Sigmoid colon (tissue), 7 donors: ENCODE data around the gene SIGMAR1. TPM values are rescaled to one million over a fixed set of nuclear protein-coding genes. Genes with fewer than 3 reads are reported as not detected.

Experiments used
- DNase-seq: peaks from one replicate; pipeline ENCODE4 v3.0.0-alpha.2; 2019
- H3K27ac ChIP-seq, 4 donors: fragments of 200-600 bp; sonication (generic); one replicate each; pipeline ENCODE4 v1.5.1; 2016 to 2019; ENCODE audit warnings: mild to moderate bottlenecking in 1 of 4
- H3K27me3 ChIP-seq, 3 donors: fragments of 200-600 bp; sonication (generic); one replicate each; pipeline ENCODE4 v1.5.1; 2019; ENCODE audit warnings: mild to moderate bottlenecking in 1 of 3
- H3K36me3 ChIP-seq, 4 donors: fragments of 200-600 bp; sonication (generic); one replicate each; pipeline ENCODE4 v1.5.1; 2016 to 2019
- H3K4me1 ChIP-seq, 4 donors: fragments of 200-600 bp; sonication (generic); one replicate each; pipeline ENCODE4 v1.5.1; 2017 to 2019
- H3K4me3 ChIP-seq, 4 donors: fragments of 200-600 bp; sonication (generic); one replicate each; pipeline ENCODE4 v1.5.1; 2017 to 2019; ENCODE audit warnings: mild to moderate bottlenecking in 2 of 4, moderate library complexity in 1 of 4
- H3K9me3 ChIP-seq, 4 donors: fragments of 200-600 bp in 3 of 4; sonication (generic) in 3 of 4; one replicate each; pipeline versions ENCODE4 v1.5.1 to v1.6.1; 2013 to 2019
- EP300 ChIP-seq, 4 donors: sonication (generic); formaldehyde crosslinking; IDR thresholded peaks; one replicate each; pipeline ENCODE4 v1.6.1; 2017; ENCODE audit warnings: antibody characterized with exemption in 4 of 4
- POLR2A ChIP-seq, 2 donors: fragments of 450-650 bp; IDR thresholded peaks; one replicate each; pipeline ENCODE4 v1.6.1; 2016; ENCODE audit warnings: antibody characterized with exemption in 2 of 2, mild to moderate bottlenecking in 2 of 2, moderate library complexity in 2 of 2
- POLR2AphosphoS5 ChIP-seq, 4 donors: sonication (generic); formaldehyde crosslinking; IDR thresholded peaks; one replicate each; pipeline ENCODE4 v1.6.1; 2017; ENCODE audit warnings: antibody characterized with exemption in 4 of 4
- WGBS, 2 donors: extraction: QIAGEN DNeasy Blood & Tissue Kit; methylation state at CpG; one replicate each; pipeline ENCODE4 v1.1.7; 2013; 5-methylcytosine and 5-hydroxymethylcytosine counted together
- intact Hi-C: fragments of 100-400 bp; cut with DNase I; formaldehyde crosslinking; loops from one replicate; pipeline ENCODE4 v1.15.1; 2023
- polyA plus RNA-seq, 3 donors: library from polyadenylated mRNA; stranded (reverse); fragments of 200-250 nt; gene quantifications; one replicate each; pipeline ENCODE4 v1.2.3, GENCODE V29; 2013
- total RNA-seq, 4 donors: library from RNA; depleted of rRNA; stranded (reverse); fragments of >200 nt; gene quantifications; one replicate each; pipeline ENCODE4 v1.1.0, GENCODE V29; 2016
- TF ChIP-seq, protein P1 (sequence below), 4 experiments: fragments of 450-650 bp in 3 of 4; fragments of 200-600 bp in 1 of 4; IDR thresholded peaks; one replicate each; pipeline ENCODE4 v1.5.1; 2016 to 2019; ENCODE audit warnings: antibody characterized with exemption in 4 of 4, mild to moderate bottlenecking in 3 of 4, moderate library complexity in 2 of 4
- donor health status: healthy with polysubstance abuse.
- donor health status: Bipolar disorder and iron deficiency.
- donor health status: healthy.

The SIGMAR1 gene
- total and polyA plus RNA-seq, 7 donors, result 12.0 to 82.6 (median 70.6) TPM

DNA sequence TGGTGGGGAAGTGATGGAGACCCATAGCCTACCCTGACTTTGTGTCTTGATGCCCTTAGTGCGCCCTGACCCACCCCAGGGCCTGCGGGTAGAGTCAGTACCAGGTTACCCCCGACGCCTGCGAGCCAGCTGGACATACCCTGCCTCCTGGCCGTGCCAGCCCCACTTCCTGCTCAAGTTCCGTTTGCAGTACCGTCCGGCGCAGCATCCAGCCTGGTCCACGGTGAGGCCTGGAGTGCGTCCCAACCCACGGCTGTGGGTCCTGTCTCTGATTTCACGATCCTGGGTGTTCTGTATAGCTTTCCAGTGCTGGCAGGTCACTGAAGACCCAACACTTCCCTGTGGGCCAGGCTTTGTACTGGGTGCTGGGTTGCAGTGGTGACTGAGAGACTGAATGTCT lies 20.9 kb upstream of the SIGMAR1 start:
- Histone ChIP-seq H3K27me3 (no peaks in the 10 kb centered on the region), H3K4me1 (peaks cover 0 to 31% (median 23%) of the 10 kb centered on the region in 4 donors), H3K9me3 (no peaks in the 10 kb centered on the region), H3K36me3 (peaks cover 0 to 50% (median 13%) of the 10 kb centered on the region in 4 donors), H3K4me3 (no peak overlapping the region), H3K27ac (no peak overlapping the region)
- TF ChIP-seq EP300 (IDR thresholded peaks at IDR 0.05), result no peak
- no peak for TF ChIP-seq POLR2A (IDR thresholded peaks at IDR 0.05)
- DNase-seq, result no peak
- WGBS, 2 donors, result 92 to 94% methylated on average over 14 of the region's 14 CpGs
- intact Hi-C loops, result no loop called here

GRCh38 chr9:34656992-34657391 lies 19.4 kb upstream of the SIGMAR1 start:
- Histone ChIP-seq H3K27ac (no peak overlapping the region), H3K4me1 (peaks cover 0 to 46% (median 37%) of the 10 kb centered on the region in 4 donors), H3K36me3 (peaks cover 0 to 41% (median 13%) of the 10 kb centered on the region in 4 donors), H3K9me3 (no peaks in the 10 kb centered on the region), H3K4me3 (no peak overlapping the region), H3K27me3 (no peaks in the 10 kb centered on the region)
- 89 to 92% methylated on average over 5 of the region's 5 CpGs for WGBS, 2 donors
- intact Hi-C loops, result no loop called here
- TF ChIP-seq, protein P1, sequence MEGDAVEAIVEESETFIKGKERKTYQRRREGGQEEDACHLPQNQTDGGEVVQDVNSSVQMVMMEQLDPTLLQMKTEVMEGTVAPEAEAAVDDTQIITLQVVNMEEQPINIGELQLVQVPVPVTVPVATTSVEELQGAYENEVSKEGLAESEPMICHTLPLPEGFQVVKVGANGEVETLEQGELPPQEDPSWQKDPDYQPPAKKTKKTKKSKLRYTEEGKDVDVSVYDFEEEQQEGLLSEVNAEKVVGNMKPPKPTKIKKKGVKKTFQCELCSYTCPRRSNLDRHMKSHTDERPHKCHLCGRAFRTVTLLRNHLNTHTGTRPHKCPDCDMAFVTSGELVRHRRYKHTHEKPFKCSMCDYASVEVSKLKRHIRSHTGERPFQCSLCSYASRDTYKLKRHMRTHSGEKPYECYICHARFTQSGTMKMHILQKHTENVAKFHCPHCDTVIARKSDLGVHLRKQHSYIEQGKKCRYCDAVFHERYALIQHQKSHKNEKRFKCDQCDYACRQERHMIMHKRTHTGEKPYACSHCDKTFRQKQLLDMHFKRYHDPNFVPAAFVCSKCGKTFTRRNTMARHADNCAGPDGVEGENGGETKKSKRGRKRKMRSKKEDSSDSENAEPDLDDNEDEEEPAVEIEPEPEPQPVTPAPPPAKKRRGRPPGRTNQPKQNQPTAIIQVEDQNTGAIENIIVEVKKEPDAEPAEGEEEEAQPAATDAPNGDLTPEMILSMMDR (IDR thresholded peaks at IDR 0.05), result no peak
- TF ChIP-seq POLR2AphosphoS5 (IDR thresholded peaks at IDR 0.05) (no peak), EP300 (IDR thresholded peaks at IDR 0.05) (no peak), POLR2A (IDR thresholded peaks at IDR 0.05) (no peak)
- DNase-seq, result no peak

- H3K4me3 ChIP-seq, result peak overlapping the region in 1 of 4 donors; percentile 2
- no peaks in the 10 kb centered on the region for H3K9me3 ChIP-seq
- H3K27me3 ChIP-seq, result no peaks in the 10 kb centered on the region
- peaks cover 0 to 30% (median 8%) of the 10 kb centered on the region in 4 donors for H3K36me3 ChIP-seq
- DNase-seq, result no peak
- no peak for TF ChIP-seq POLR2AphosphoS5 (IDR thresholded peaks at IDR 0.05)
- TF ChIP-seq POLR2A (IDR thresholded peaks at IDR 0.05), result no peak
- TF ChIP-seq, protein P1 (IDR thresholded peaks at IDR 0.05), result no peak
- no peak for TF ChIP-seq EP300 (IDR thresholded peaks at IDR 0.05)
- intact Hi-C loops, result no loop called here
- peaks cover 0 to 61% (median 50%) of the 10 kb centered on the region in 4 donors for H3K4me1 ChIP-seq
- peak overlapping the region; percentile 83 to 91 (median 88) for H3K27ac ChIP-seq
- WGBS, 2 donors, result 84 to 87% methylated on average over 5 of the region's 5 CpGs
Observed at GRCh38 chr9:34655394-34655793, 17.8 kb upstream of the SIGMAR1 start.

DNA sequence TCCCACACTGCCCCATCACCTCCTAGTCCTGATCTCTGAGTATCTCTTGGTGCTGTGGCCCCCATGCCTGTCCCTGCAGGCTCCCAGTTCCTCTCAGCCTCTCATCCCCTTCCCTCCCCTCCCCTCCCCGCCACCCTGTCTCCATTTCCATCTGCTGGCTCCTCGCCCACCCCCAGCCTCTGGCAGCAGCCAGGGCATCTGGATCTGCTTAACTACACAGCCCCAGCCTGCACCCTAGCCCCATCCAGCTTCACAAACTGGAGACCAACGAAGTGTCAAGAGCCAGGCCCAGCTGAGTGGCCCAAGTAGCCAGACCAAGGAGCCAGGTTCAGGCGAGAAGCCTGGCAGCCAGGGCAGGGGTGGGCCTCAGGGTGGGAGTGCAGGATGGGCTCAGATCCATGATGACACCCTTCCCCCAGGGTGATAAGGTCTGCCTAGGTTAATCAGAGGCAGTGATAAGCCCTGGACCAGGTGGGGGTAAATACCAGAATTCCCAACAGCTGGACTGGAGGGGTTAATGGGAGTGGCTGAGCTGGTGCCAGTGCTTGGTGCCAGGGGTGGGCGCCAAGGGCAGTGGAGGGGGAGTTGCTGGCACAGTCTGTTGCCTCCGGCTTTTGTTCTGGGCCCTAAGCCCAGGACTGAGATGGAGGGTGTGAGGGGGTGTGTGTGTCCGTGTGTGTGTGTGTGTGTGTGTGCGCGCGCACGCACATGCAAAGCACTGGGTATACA lies 16.9 kb upstream of the SIGMAR1 start:
- H3K27me3 ChIP-seq, result no peaks in the 10 kb centered on the region
- H3K36me3 ChIP-seq, result peaks cover 3 to 30% (median 9%) of the 10 kb centered on the region in 4 donors
- H3K4me1 ChIP-seq, result peaks cover 0 to 61% (median 50%) of the 10 kb centered on the region in 4 donors
- H3K4me3 ChIP-seq, result peak overlapping the region in 2 of 4 donors; percentile 11 to 56
- WGBS, 2 donors, result 69 to 72% methylated on average over 11 of the region's 11 CpGs
- H3K27ac ChIP-seq, result peak overlapping the region; percentile 83 to 91 (median 88)
- DNase-seq, result peak; percentile 95
- no peaks in the 10 kb centered on the region for H3K9me3 ChIP-seq
- TF ChIP-seq POLR2A (IDR thresholded peaks at IDR 0.05) (no peak), EP300 (IDR thresholded peaks at IDR 0.05) (peak in 1 of 4 donors; percentile 54), POLR2AphosphoS5 (IDR thresholded peaks at IDR 0.05) (peak; percentile 41 to 82 (median 72))
- TF ChIP-seq, protein P1 (IDR thresholded peaks at IDR 0.05), result no peak
- intact Hi-C loops, result loop anchor here (5.0 kb wide), 1 partner anchor 338 kb away; no protein-coding TSS in a partner anchor
